Smooth muscle cell (in vitro differentiated cells): ENCODE data around the gene CYP4X1. TPM values are rescaled to one million over a fixed set of nuclear protein-coding genes. Genes with fewer than 3 reads are reported as not detected.
A peak's percentile ranks its signal among the peaks of the same experiment; 100 is the strongest.

Experiments
- DNase-seq: peaks from one replicate; lab custom pipeline; 2025; ENCODE audit not compliant: unreplicated experiment; lab: John Stamatoyannopoulos, UW
- H2AFZ ChIP-seq: fragments of 200-600 bp; sonication (generic); 2 replicates; pipeline ENCODE4 v1.6.0; 2016; ENCODE audit warnings: antibody characterized with exemption, low read depth, mild to moderate bottlenecking
- H3F3A ChIP-seq: fragments of 200-600 bp; sonication (generic); 2 replicates; pipeline ENCODE4 v1.6.0; 2017; ENCODE audit warnings: antibody characterized with exemption, low read depth
- H3K27ac ChIP-seq: fragments of 200-600 bp; sonication (generic); 2 replicates; pipeline ENCODE4 v1.5.1; 2016; ENCODE audit warnings: low read depth, mild to moderate bottlenecking
- H3K27me3 ChIP-seq: fragments of 200-600 bp; sonication (generic); 2 replicates; pipeline ENCODE4 v1.6.1; 2016; ENCODE audit warnings: low read depth, mild to moderate bottlenecking
- H3K36me3 ChIP-seq: fragments of 200-600 bp; sonication (generic); 2 replicates; pipeline ENCODE4 v1.5.1; 2016; ENCODE audit warnings: low read depth
- H3K4me1 ChIP-seq: fragments of 200-600 bp; sonication (generic); 2 replicates; pipeline ENCODE4 v1.5.1; 2016; ENCODE audit warnings: low read depth
- H3K4me2 ChIP-seq: fragments of 200-600 bp; sonication (generic); 2 replicates; pipeline ENCODE4 v1.6.0; 2016; ENCODE audit warnings: mild to moderate bottlenecking
- H3K4me3 ChIP-seq: fragments of 200-600 bp; sonication (generic); 2 replicates; pipeline ENCODE4 v1.5.1; 2016; ENCODE audit warnings: mild to moderate bottlenecking
- H3K79me2 ChIP-seq: fragments of 200-600 bp; sonication (generic); 2 replicates; pipeline ENCODE4 v1.6.0; 2016; ENCODE audit warnings: low read depth, mild to moderate bottlenecking
- H3K9ac ChIP-seq: fragments of 200-600 bp; sonication (generic); 2 replicates; pipeline ENCODE4 v1.6.0; 2016; ENCODE audit warnings: low read depth
- H3K9me3 ChIP-seq: fragments of 200-600 bp; sonication (generic); replicated peaks from 2 replicates; pipeline ENCODE4 v1.5.1; 2016; ENCODE audit warnings: low read depth
- H4K20me1 ChIP-seq: fragments of 200-600 bp; sonication (generic); 2 replicates; pipeline ENCODE4 v1.6.0; 2016; ENCODE audit warnings: low read depth
- CTCF ChIP-seq: fragments of 200-600 bp; sonication (generic); IDR thresholded peaks from 2 replicates; pipeline ENCODE4 v1.5.1; 2017; ENCODE audit warnings: borderline replicate concordance, mild to moderate bottlenecking, antibody characterized with exemption; ENCODE audit not compliant: insufficient read depth, poor library complexity, severe bottlenecking
- WGBS: methylation state at CpG from one replicate; pipeline ENCODE4 v1.1.7; 2016; ENCODE audit warnings: low lambda C conversion rate; 5-methylcytosine and 5-hydroxymethylcytosine counted together
- polyA plus RNA-seq: library from polyadenylated mRNA; unstranded; fragments of >200 nt; fragmentation: Nextera tagmentation; extraction: Ambion mirVana; gene quantifications from 2 replicates; pipeline ENCODE4 v1.2.1, GENCODE V29; 2016
- total RNA-seq: library from RNA; depleted of rRNA; stranded (reverse); fragments of >200 nt; gene quantifications from 2 replicates; pipeline ENCODE4 v1.2.3, GENCODE V29; 2014

CYP4X1 gene
- total and polyA plus RNA-seq, 2 experiments from 2014 or later = not detected

GRCh38 chr1:46991083-46991923, 32.2 kb upstream of the CYP4X1 start:
- WGBS = 31% methylated on average over 13 of the region's 13 CpGs
- no peak overlapping the region for H3K27ac ChIP-seq
- DNase-seq = no peak

GRCh38 chr1:46996659-46997281, 26.7 kb upstream of the CYP4X1 start:
- Histone ChIP-seq H3K79me2 (no peaks in the 10 kb centered on the region), H4K20me1 (no peaks in the 10 kb centered on the region), H3K27me3 (peaks cover 40% of the 10 kb centered on the region), H3K4me3 (no peak overlapping the region), H3K9ac (no peak overlapping the region), H3K9me3 (no peaks in the 10 kb centered on the region), H3K36me3 (no peaks in the 10 kb centered on the region), H3K27ac (no peak overlapping the region), H3K4me2 (no peak overlapping the region), H2AFZ (no peak overlapping the region), H3K4me1 (no peaks in the 10 kb centered on the region), H3F3A (no peaks in the 10 kb centered on the region)
- DNase-seq = no peak
- no peak for TF ChIP-seq CTCF
- WGBS = 67% methylated on average over 3 of the region's 3 CpGs

More at GRCh38 chr1:46991083-46991923, 32.2 kb upstream of the CYP4X1 start:
- Histone ChIP-seq H3F3A (no peaks in the 10 kb centered on the region), H3K4me2 (no peak overlapping the region), H3K4me3 (no peak overlapping the region), H3K9ac (no peak overlapping the region), H3K9me3 (no peaks in the 10 kb centered on the region), H2AFZ (no peak overlapping the region), H3K4me1 (no peaks in the 10 kb centered on the region), H3K27me3 (peaks cover 29% of the 10 kb centered on the region), H4K20me1 (no peaks in the 10 kb centered on the region), H3K36me3 (no peaks in the 10 kb centered on the region), H3K79me2 (no peaks in the 10 kb centered on the region)
- no peak for TF ChIP-seq CTCF

GRCh38 chr1:47002211-47002610, 21.3 kb upstream of the CYP4X1 start:
- no peaks in the 10 kb centered on the region for H3K9me3 ChIP-seq
- no peak for DNase-seq
- no peaks in the 10 kb centered on the region for H4K20me1 ChIP-seq
- peaks cover 16% of the 10 kb centered on the region for H3K27me3 ChIP-seq
- H3K4me3 ChIP-seq = no peak overlapping the region
- H3K4me1 ChIP-seq = no peaks in the 10 kb centered on the region
- H3K79me2 ChIP-seq = no peaks in the 10 kb centered on the region
- 45% methylated on average over 1 of the region's 1 CpG for WGBS
- no peaks in the 10 kb centered on the region for H3F3A ChIP-seq
- H2AFZ ChIP-seq = no peak overlapping the region
- no peaks in the 10 kb centered on the region for H3K36me3 ChIP-seq
- no peak overlapping the region for H3K4me2 ChIP-seq
- peak; percentile 24 for TF ChIP-seq CTCF
- no peak overlapping the region for H3K9ac ChIP-seq
- no peak overlapping the region for H3K27ac ChIP-seq
